Ishikawa (cell line): ENCODE data around the gene STRBP.

Source experiments
- CEBPB ChIP-seq: IDR thresholded peaks from 2 replicates; pipeline ENCODE4 v1.6.1; 2012
- EGR1 ChIP-seq: IDR thresholded peaks from 2 replicates; pipeline ENCODE4 v1.6.1; 2012
- EP300 ChIP-seq: IDR thresholded peaks from 2 replicates; pipeline ENCODE4 v1.6.1; 2012; ENCODE audit warnings: borderline replicate concordance
- FOXM1 ChIP-seq: IDR thresholded peaks from 2 replicates; pipeline ENCODE4 v1.6.1; 2012; ENCODE audit warnings: low read depth, borderline replicate concordance
- NFIC ChIP-seq: IDR thresholded peaks from 2 replicates; pipeline ENCODE4 v1.6.1; 2012
- RAD21 ChIP-seq: IDR thresholded peaks from 2 replicates; pipeline ENCODE4 v1.6.1; 2012; ENCODE audit warnings: low read depth
- TAF1 ChIP-seq: IDR thresholded peaks from 2 replicates; pipeline ENCODE4 v1.6.1; 2012; ENCODE audit warnings: low read depth, mild to moderate bottlenecking
- TCF12 ChIP-seq: IDR thresholded peaks from 2 replicates; pipeline ENCODE4 v1.6.1; 2012; ENCODE audit warnings: low read depth
- TEAD4 ChIP-seq: IDR thresholded peaks from 2 replicates; pipeline ENCODE4 v1.6.1; 2012
- YY1 ChIP-seq: IDR thresholded peaks from 2 replicates; pipeline ENCODE4 v1.6.1; 2012; ENCODE audit warnings: low read depth
- ZBTB7A ChIP-seq: IDR thresholded peaks from 2 replicates; pipeline ENCODE4 v1.6.1; 2012; ENCODE audit warnings: low read depth
- TF ChIP-seq, protein P1 (sequence below): IDR thresholded peaks from 2 replicates; pipeline ENCODE4 v1.6.1; 2012
- TF ChIP-seq, protein P2 (sequence below): IDR thresholded peaks from 2 replicates; pipeline ENCODE4 v1.6.1; 2012
- TF ChIP-seq, protein P3 (sequence below): IDR thresholded peaks from 2 replicates; pipeline ENCODE4 v1.6.1; 2012; ENCODE audit warnings: low read depth, mild to moderate bottlenecking

DNA sequence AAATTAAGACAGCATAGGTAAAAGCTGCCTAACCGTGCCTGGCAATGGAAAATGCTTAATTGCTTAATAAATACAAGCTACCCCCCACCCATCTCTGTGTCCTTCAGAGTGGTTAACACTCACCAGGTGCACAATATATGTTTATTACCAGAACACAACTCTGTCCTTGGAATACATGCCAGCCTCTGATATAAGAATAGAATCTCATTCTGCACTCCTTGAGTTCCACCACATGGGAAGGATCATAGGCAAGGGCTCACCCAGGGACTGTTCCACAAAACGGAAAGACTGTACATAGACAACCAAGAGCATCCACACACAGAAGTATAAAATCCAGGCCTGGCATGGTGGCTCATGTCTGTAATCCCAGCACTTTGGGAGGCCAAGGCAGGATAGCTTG, 91.4 kb downstream of the STRBP start:
- TF ChIP-seq RAD21 (no peak), NFIC (no peak), EP300 (no peak), TCF12 (no peak), TAF1 (no peak), TEAD4 (no peak), FOXM1 (no peak), YY1 (no peak), EGR1 (no peak), ZBTB7A (no peak), CEBPB (no peak)
- TF ChIP-seq, protein P1, sequence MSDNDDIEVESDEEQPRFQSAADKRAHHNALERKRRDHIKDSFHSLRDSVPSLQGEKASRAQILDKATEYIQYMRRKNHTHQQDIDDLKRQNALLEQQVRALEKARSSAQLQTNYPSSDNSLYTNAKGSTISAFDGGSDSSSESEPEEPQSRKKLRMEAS, result no peak
- TF ChIP-seq, protein P2, sequence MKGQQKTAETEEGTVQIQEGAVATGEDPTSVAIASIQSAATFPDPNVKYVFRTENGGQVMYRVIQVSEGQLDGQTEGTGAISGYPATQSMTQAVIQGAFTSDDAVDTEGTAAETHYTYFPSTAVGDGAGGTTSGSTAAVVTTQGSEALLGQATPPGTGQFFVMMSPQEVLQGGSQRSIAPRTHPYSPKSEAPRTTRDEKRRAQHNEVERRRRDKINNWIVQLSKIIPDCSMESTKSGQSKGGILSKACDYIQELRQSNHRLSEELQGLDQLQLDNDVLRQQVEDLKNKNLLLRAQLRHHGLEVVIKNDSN, result no peak
- TF ChIP-seq, protein P3, sequence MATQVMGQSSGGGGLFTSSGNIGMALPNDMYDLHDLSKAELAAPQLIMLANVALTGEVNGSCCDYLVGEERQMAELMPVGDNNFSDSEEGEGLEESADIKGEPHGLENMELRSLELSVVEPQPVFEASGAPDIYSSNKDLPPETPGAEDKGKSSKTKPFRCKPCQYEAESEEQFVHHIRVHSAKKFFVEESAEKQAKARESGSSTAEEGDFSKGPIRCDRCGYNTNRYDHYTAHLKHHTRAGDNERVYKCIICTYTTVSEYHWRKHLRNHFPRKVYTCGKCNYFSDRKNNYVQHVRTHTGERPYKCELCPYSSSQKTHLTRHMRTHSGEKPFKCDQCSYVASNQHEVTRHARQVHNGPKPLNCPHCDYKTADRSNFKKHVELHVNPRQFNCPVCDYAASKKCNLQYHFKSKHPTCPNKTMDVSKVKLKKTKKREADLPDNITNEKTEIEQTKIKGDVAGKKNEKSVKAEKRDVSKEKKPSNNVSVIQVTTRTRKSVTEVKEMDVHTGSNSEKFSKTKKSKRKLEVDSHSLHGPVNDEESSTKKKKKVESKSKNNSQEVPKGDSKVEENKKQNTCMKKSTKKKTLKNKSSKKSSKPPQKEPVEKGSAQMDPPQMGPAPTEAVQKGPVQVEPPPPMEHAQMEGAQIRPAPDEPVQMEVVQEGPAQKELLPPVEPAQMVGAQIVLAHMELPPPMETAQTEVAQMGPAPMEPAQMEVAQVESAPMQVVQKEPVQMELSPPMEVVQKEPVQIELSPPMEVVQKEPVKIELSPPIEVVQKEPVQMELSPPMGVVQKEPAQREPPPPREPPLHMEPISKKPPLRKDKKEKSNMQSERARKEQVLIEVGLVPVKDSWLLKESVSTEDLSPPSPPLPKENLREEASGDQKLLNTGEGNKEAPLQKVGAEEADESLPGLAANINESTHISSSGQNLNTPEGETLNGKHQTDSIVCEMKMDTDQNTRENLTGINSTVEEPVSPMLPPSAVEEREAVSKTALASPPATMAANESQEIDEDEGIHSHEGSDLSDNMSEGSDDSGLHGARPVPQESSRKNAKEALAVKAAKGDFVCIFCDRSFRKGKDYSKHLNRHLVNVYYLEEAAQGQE, result no peak
